ENCODE measurements around the gene PTGES.
"Not testable (repeated sequence)": the region's sequence is repeated elsewhere in the genome, so short reads cannot be mapped to it uniquely, and the experiment has no call there.

- not testable (repeated sequence) for TF ChIP-seq EZH2, EZH2phosphoT487 (IDR thresholded peaks at IDR 0.05)
- TF ChIP-seq, protein P1, sequence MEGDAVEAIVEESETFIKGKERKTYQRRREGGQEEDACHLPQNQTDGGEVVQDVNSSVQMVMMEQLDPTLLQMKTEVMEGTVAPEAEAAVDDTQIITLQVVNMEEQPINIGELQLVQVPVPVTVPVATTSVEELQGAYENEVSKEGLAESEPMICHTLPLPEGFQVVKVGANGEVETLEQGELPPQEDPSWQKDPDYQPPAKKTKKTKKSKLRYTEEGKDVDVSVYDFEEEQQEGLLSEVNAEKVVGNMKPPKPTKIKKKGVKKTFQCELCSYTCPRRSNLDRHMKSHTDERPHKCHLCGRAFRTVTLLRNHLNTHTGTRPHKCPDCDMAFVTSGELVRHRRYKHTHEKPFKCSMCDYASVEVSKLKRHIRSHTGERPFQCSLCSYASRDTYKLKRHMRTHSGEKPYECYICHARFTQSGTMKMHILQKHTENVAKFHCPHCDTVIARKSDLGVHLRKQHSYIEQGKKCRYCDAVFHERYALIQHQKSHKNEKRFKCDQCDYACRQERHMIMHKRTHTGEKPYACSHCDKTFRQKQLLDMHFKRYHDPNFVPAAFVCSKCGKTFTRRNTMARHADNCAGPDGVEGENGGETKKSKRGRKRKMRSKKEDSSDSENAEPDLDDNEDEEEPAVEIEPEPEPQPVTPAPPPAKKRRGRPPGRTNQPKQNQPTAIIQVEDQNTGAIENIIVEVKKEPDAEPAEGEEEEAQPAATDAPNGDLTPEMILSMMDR (IDR thresholded peaks at IDR 0.05), result not testable (repeated sequence)
Measured at GRCh38 chr9:129784970-129785369, 32.1 kb upstream of the PTGES start.
